Measurements from ENCODE around the gene RHEB. TPM values are rescaled to one million over a fixed set of nuclear protein-coding genes. Genes with fewer than 3 reads are reported as not detected.
A peak's percentile ranks its signal among the peaks of the same experiment; 100 is the strongest.

RHEB gene
- total RNA-seq, 4 donors from 2014 or later = 107 to 229 (median 155) TPM

DNA sequence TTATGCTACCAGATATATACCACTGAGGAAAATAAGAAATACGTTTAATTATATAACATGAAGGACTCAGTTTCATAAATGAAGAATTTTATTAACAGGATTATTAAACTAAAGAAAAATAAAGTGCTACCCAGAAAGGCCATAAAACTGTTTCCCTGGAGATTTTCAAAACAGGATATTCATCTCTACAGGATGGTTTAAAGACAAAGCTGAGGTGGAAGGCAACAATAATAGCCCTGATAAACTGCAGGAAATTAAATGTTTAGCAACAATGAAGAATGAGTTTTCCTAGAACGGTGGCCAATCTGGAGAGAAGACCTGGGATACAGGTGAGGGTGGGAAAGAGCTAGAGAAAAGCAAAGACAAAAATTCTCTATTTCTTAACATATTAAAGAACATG is 11.9 kb downstream of the RHEB start:
- peak overlapping the region in 3 of 4 donors; percentile 53 to 69 (median 65) for H3K27ac ChIP-seq
- no peaks in the 10 kb centered on the region for H3K9me3 ChIP-seq
- no peaks in the 10 kb centered on the region for H3K27me3 ChIP-seq
- H3K4me1 ChIP-seq = peaks cover 43 to 96% (median 52%) of the 10 kb centered on the region in 3 donors
- ATAC-seq = no peak
- no peak overlapping the region for H3K4me3 ChIP-seq
- TF ChIP-seq EP300 (IDR thresholded peaks at IDR 0.05) (no peak), POLR2A (IDR thresholded peaks at IDR 0.05) (no peak), POLR2AphosphoS5 (IDR thresholded peaks at IDR 0.05) (no peak)
- TF ChIP-seq, protein P1, sequence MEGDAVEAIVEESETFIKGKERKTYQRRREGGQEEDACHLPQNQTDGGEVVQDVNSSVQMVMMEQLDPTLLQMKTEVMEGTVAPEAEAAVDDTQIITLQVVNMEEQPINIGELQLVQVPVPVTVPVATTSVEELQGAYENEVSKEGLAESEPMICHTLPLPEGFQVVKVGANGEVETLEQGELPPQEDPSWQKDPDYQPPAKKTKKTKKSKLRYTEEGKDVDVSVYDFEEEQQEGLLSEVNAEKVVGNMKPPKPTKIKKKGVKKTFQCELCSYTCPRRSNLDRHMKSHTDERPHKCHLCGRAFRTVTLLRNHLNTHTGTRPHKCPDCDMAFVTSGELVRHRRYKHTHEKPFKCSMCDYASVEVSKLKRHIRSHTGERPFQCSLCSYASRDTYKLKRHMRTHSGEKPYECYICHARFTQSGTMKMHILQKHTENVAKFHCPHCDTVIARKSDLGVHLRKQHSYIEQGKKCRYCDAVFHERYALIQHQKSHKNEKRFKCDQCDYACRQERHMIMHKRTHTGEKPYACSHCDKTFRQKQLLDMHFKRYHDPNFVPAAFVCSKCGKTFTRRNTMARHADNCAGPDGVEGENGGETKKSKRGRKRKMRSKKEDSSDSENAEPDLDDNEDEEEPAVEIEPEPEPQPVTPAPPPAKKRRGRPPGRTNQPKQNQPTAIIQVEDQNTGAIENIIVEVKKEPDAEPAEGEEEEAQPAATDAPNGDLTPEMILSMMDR (IDR thresholded peaks at IDR 0.05) = no peak
- WGBS, 2 donors (ENCODE audit: low coverage in 1 of 2) = 44 to 53% methylated on average over 2 of the region's 2 CpGs
- no peaks in the 10 kb centered on the region for H3K36me3 ChIP-seq

DNA sequence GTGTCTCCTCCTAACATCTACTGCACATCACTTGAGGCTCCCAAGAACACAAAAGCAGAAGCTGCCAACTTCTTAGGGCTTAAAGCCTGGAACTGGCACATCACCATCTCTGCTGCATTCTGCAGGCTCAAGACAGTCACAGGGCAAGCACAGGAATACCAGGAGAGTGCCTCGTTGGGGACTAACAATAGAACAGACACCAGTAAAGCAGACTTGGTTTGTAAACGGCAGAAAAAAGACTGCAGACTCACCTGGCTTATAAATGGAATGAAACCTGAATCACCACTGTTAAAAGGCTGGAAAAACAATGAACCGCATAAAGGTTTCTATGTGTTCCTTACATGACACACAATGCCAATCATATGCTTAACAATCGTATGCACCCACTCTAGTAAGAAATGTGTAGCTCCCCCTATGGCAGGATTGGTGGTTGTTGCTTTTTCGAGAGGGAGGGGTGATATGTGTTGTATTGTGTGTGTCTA is 12.8 kb downstream of the RHEB start:
- Histone ChIP-seq H3K4me3 (no peak overlapping the region), H3K4me1 (peaks cover 39 to 96% (median 43%) of the 10 kb centered on the region in 3 donors), H3K27ac (peak overlapping the region in 3 of 4 donors; percentile 65 to 69 (median 69)), H3K9me3 (no peaks in the 10 kb centered on the region), H3K36me3 (no peaks in the 10 kb centered on the region), H3K27me3 (no peaks in the 10 kb centered on the region)
- 39 to 43% methylated on average over 5 of the region's 5 CpGs for WGBS, 2 donors (ENCODE audit: low coverage in 1 of 2)
- TF ChIP-seq EP300 (IDR thresholded peaks at IDR 0.05) = no peak
- TF ChIP-seq, protein P1 (IDR thresholded peaks at IDR 0.05) = peak in 1 of 4 experiments; percentile 8
- ATAC-seq = peak; percentile 58

DNA sequence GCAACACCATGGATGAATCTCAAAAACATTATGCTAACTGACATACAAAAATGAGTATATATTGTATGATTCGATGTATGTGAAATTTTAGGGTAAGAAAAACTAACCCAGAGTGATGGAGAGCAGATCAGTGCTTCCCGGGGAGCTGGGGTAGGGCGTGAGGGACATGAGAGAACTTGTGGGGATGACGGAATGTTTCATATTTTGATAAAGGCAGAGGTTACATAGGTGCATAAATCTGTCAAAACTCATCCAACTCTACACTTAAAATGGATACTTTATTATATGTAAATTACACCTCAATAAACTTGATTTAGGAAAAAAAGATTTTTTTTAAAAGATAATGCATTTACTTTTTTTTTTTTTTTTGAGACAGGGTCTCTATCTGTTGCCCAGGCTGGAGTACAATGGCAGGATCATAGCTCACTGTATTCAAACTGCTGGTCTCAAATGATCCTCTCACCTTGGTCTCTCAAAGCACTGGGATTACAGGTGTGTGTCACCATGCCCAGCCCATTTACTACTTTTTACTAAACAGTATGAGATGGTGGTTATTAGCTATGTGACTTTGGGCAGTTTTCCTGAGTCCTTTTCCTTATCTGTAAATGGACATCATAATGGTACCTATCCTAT is 13.7 kb downstream of the RHEB start:
- no peak for ATAC-seq
- H3K9me3 ChIP-seq = no peaks in the 10 kb centered on the region
- H3K4me1 ChIP-seq = peaks cover 36 to 95% (median 39%) of the 10 kb centered on the region in 3 donors
- no peaks in the 10 kb centered on the region for H3K36me3 ChIP-seq
- H3K27me3 ChIP-seq = no peaks in the 10 kb centered on the region
- peak overlapping the region in 3 of 4 donors; percentile 65 to 69 (median 69) for H3K27ac ChIP-seq
- no peak overlapping the region for H3K4me3 ChIP-seq
- TF ChIP-seq, protein P1 (IDR thresholded peaks at IDR 0.05) = no peak
- TF ChIP-seq EP300 (IDR thresholded peaks at IDR 0.05) (no peak), POLR2A (IDR thresholded peaks at IDR 0.05) (no peak), POLR2AphosphoS5 (IDR thresholded peaks at IDR 0.05) (no peak)
- WGBS, 2 donors (ENCODE audit: low coverage in 1 of 2) = 90 to 93% methylated on average over 4 of the region's 4 CpGs

DNA sequence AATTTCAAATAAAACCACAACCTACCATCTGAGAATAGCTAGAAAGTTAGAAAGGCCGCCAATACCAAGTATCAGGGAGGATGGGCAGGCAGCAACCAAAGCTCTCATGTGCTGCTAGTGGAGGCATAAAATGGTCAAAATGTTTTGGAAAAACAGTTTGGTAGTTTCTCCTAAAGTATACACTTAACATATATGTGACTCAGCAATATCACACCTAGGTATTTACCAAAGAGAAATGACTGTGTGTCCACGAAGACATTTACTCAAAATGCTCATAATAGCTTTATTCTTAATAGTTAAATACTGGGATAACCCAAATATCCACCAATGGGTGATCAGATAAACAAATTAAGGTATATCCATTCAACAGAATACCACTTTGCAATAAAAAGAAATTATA is 14.3 kb downstream of the RHEB start:
- 93% methylated on average over 2 of the region's 2 CpGs for WGBS, 2 donors (ENCODE audit: low coverage in 1 of 2)
- ATAC-seq = no peak
- Histone ChIP-seq H3K27me3 (no peaks in the 10 kb centered on the region), H3K9me3 (no peaks in the 10 kb centered on the region), H3K36me3 (no peaks in the 10 kb centered on the region), H3K4me1 (peaks cover 36 to 96% (median 39%) of the 10 kb centered on the region in 3 donors), H3K27ac (peak overlapping the region in 3 of 4 donors; percentile 47 to 65 (median 62)), H3K4me3 (no peak overlapping the region)
- TF ChIP-seq, protein P1 (IDR thresholded peaks at IDR 0.05) = no peak
- no peak for TF ChIP-seq POLR2AphosphoS5 (IDR thresholded peaks at IDR 0.05)
- no peak for TF ChIP-seq POLR2A (IDR thresholded peaks at IDR 0.05)
- TF ChIP-seq EP300 (IDR thresholded peaks at IDR 0.05) = no peak

Data from gastroesophageal sphincter (tissue), 4 donors.